DMS 273 (cell line): ENCODE results near the gene SPRR2B.
A peak's percentile ranks its signal among the peaks of the same experiment; 100 is the strongest.
"Not testable (repeated sequence)": the region's sequence is repeated elsewhere in the genome, so short reads cannot be mapped to it uniquely, and the experiment has no call there.

Experiments used
- DNase-seq: peaks from one replicate; lab custom pipeline; 2025; ENCODE audit not compliant: unreplicated experiment; lab: John Stamatoyannopoulos, UW

SPRR2B gene

GRCh38 chr1:153035211-153035610 is 36.2 kb downstream of the SPRR2B start:
- no peak for DNase-seq

- DNase-seq, result peak; percentile 13
These were observed 38.6 kb downstream of the SPRR2B start for GRCh38 chr1:153032677-153033308.

GRCh38 chr1:153032073-153032472 is 39.3 kb downstream of the SPRR2B start:
- DNase-seq, result no peak

GRCh38 chr1:153030895-153031294 is 40.5 kb downstream of the SPRR2B start, which contains the start of gene SPRR1B:
TSS of gene SPRR1B (plus strand) at chr1:153031203. CDS start at chr1:153032346, 1,143 bp downstream.
- DNase-seq, result no peak

GRCh38 chr1:153028766-153029165 is 42.6 kb downstream of the SPRR2B start:
- no peak for DNase-seq

GRCh38 chr1:153025797-153026196 is 45.6 kb downstream of the SPRR2B start:
- DNase-seq, result no peak

GRCh38 chr1:153024413-153024812 is 47.0 kb downstream of the SPRR2B start:
- no peak for DNase-seq

- DNase-seq, result no peak
These were observed 48.3 kb downstream of the SPRR2B start for GRCh38 chr1:153023109-153023508.

- DNase-seq, result not testable (repeated sequence)
These were observed 49.1 kb downstream of the SPRR2B start for GRCh38 chr1:153022340-153022739.

- not testable (repeated sequence) for DNase-seq
These were observed 49.6 kb downstream of the SPRR2B start for GRCh38 chr1:153021829-153022228.
